GM12865 (cell line): ENCODE data around the gene FHIT.
A peak's percentile ranks its signal among the peaks of the same experiment; 100 is the strongest.

Experiments used
- DNase-seq: peaks from one replicate; pipeline ENCODE4 v3.0.0; 2010; ENCODE audit warnings: low read depth
- H3K4me3 ChIP-seq: 2 replicates; pipeline ENCODE4 v1.5.1; 2011; ENCODE audit warnings: mild to moderate bottlenecking, low read depth, low read length, control low read depth
- TF ChIP-seq, protein P1 (sequence below): IDR thresholded peaks from 2 replicates; pipeline ENCODE4 v1.5.1; 2011; ENCODE audit warnings: low read length, control low read depth, low read depth, inconsistent platforms; ENCODE audit not compliant: insufficient read depth; ENCODE audit errors: missing control alignments

The FHIT gene

DNA sequence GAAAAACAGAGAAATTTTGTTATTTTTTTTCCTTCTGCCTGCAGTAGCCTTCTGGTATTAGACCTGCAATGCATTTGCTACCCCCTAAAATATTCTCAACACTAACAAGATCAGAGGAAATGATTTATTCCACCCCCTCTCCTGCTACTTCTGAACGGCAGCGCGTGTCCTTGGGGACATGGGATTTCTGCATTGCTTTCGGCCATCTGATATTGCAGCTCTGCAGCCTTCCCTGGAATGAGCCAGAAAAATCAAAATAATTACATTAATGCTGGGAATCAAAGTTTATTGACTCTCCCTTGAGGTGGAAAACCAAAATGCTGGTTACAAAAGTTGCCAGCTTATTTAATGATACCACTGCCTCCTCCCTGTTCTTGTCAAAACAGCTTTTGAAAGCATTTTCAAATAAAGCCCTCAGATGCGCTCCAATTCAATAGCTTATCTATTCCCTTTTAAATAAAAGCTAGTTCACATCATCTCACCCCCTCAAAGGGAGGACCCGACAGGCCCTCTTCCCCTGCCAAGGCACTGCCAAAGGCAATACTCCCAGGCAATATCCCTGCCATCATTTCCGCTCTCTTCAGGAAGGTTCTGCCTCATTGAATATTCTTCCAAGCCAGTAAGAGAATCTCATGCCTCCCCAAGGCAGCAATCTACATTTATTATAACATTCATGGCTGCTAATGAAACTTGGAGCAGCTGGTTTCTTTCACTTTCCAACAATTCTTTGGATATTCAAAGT lies 96.6 kb downstream of the FHIT start:
- TF ChIP-seq, protein P1, sequence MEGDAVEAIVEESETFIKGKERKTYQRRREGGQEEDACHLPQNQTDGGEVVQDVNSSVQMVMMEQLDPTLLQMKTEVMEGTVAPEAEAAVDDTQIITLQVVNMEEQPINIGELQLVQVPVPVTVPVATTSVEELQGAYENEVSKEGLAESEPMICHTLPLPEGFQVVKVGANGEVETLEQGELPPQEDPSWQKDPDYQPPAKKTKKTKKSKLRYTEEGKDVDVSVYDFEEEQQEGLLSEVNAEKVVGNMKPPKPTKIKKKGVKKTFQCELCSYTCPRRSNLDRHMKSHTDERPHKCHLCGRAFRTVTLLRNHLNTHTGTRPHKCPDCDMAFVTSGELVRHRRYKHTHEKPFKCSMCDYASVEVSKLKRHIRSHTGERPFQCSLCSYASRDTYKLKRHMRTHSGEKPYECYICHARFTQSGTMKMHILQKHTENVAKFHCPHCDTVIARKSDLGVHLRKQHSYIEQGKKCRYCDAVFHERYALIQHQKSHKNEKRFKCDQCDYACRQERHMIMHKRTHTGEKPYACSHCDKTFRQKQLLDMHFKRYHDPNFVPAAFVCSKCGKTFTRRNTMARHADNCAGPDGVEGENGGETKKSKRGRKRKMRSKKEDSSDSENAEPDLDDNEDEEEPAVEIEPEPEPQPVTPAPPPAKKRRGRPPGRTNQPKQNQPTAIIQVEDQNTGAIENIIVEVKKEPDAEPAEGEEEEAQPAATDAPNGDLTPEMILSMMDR: no peak
- H3K4me3 ChIP-seq: no peak overlapping the region
- DNase-seq: no peak

- DNase-seq: no peak
- TF ChIP-seq, protein P1: no peak
- H3K4me3 ChIP-seq: no peak overlapping the region
These were observed 99.2 kb downstream of the FHIT start for GRCh38 chr3:61152071-61152470.

GRCh38 chr3:61149236-61149635 lies 102.0 kb downstream of the FHIT start:
- DNase-seq: no peak
- TF ChIP-seq, protein P1: no peak
- no peak overlapping the region for H3K4me3 ChIP-seq

- no peak overlapping the region for H3K4me3 ChIP-seq
- peak; percentile 10 for DNase-seq
- TF ChIP-seq, protein P1: no peak
These were observed 105.0 kb downstream of the FHIT start for GRCh38 chr3:61146010-61146890.

DNA sequence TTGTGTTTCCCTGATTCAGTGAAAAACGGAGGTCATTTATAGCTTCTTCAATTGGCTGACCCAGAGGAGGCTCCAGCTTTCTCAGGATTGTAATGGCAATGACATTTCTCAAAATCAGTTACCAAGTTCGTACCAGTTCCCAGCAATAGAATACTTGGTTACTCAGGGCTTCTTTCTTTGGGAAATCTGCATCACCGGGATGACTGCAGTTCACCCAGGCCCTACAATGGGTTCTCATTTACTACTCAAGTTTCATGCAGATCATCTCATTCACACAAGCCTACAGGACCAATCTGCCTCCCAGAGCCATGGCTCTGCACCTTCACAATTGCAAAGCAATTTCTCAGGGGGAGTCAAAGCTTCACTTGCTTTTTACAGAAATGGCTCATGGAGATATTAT lies 109.6 kb downstream of the FHIT start:
- no peak for DNase-seq
- no peak overlapping the region for H3K4me3 ChIP-seq
- TF ChIP-seq, protein P1: no peak

- no peak for DNase-seq
- no peak overlapping the region for H3K4me3 ChIP-seq
- TF ChIP-seq, protein P1: no peak
These were observed 110.0 kb downstream of the FHIT start for GRCh38 chr3:61141227-61141626.
